OCI-LY3 (cell line): ENCODE measurements around the gene LRRC53.

Source experiments
- CTCF ChIP-seq: fragments of 200-600, 300-600 bp; sonication (generic); IDR thresholded peaks from 2 replicates; pipeline ENCODE4 v1.5.1; 2014; ENCODE audit warnings: antibody characterized with exemption, low read length, low read depth
- EZH2phosphoT487 ChIP-seq: fragments of 200-600 bp; shearing (Covaris generic); IDR thresholded peaks from 2 replicates; pipeline ENCODE4 v1.6.1; 2018; ENCODE audit warnings: antibody characterized with exemption, mixed run types, low read depth

DNA sequence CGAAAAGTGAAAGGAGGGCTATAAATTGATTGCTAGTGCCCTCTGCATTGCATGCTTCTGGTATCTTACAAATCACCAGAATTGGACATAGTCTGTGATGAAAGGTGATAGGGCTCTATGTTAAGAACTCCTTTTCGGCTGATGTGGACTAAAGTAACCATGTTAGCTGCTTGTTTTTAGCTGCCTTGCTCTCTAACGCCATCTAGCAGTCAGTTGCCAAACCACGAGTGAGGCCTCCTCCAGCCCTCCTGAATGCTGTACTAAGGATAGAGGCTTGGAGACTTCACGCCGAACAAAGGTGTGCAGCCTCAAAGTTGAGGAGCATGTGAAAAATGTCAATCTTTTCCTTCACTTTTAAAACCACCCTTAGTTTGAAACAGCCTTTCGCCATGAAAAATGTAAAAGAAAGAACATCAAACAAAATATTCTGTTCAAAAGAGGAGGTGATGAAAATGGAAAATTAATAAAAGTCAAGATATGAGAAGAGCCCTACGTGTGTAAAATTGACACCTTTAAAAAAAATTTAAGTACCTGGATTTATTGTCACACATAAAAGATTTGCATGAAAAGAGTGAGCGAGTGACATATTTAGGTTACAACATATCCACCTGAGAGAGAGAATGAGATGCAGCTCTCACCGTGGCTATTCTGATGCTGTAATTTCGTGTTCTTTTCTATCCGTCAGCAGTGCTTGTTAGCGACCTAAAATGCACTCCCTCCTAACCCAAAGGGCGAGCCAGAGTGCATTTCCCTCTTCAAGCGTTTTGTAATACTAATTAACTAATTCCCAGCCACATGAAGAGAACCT lies 8.1 kb downstream of the LRRC53 start:
- TF ChIP-seq CTCF (peak; percentile 74), EZH2phosphoT487 (no peak)
